GM19240 (cell line): ENCODE data around the gene DBET.
"Not testable (repeated sequence)": the region's sequence is repeated elsewhere in the genome, so short reads cannot be mapped to it uniquely, and the experiment has no call there.

Experiments used
- DNase-seq: peaks from one replicate; pipeline ENCODE4 v3.0.0; 2011; ENCODE audit warnings: low spot score; ENCODE audit not compliant: insufficient read length

The DBET gene

GRCh38 chr4:190064342-190064741, at the start of gene DBET:
TSS of gene DBET (plus strand) at chr4:190064502.
- not testable (repeated sequence) for DNase-seq

- no peak for DNase-seq
Observed at GRCh38 chr4:190014771-190015537, 49.3 kb upstream of the DBET start.

- DNase-seq = no peak
Observed at GRCh38 chr4:190015538-190016368, 48.5 kb upstream of the DBET start.

GRCh38 chr4:190016369-190017289, 47.7 kb upstream of the DBET start:
- DNase-seq = no peak

- no peak for DNase-seq
Observed at GRCh38 chr4:190017357-190018200, 46.7 kb upstream of the DBET start.

GRCh38 chr4:190018201-190018920, 45.9 kb upstream of the DBET start:
- no peak for DNase-seq

GRCh38 chr4:190019023-190019858, 45.1 kb upstream of the DBET start:
- no peak for DNase-seq

GRCh38 chr4:190019859-190020463, 44.3 kb upstream of the DBET start:
- not testable (repeated sequence) for DNase-seq

GRCh38 chr4:190020790-190021717, 43.2 kb upstream of the DBET start:
- DNase-seq = no peak

- not testable (repeated sequence) for DNase-seq
Observed at GRCh38 chr4:190021973-190022372, 42.3 kb upstream of the DBET start.

- DNase-seq = not testable (repeated sequence)
Observed at GRCh38 chr4:190022614-190023281, 41.6 kb upstream of the DBET start.

- not testable (repeated sequence) for DNase-seq
Observed at GRCh38 chr4:190027156-190027555, 37.1 kb upstream of the DBET start, which contains the start of gene FRG2. TSS of gene FRG2 (minus strand) at chr4:190027256. CDS start at chr4:190027204, 52 bp downstream.

- not testable (repeated sequence) for DNase-seq
Observed at GRCh38 chr4:190031264-190031663, 33.0 kb upstream of the DBET start.

- not testable (repeated sequence) for DNase-seq
Observed at GRCh38 chr4:190037704-190038388, 26.5 kb upstream of the DBET start.

- not testable (repeated sequence) for DNase-seq
Observed at GRCh38 chr4:190040873-190041272, 23.4 kb upstream of the DBET start.

- not testable (repeated sequence) for DNase-seq
Observed at GRCh38 chr4:190047627-190048026, 16.7 kb upstream of the DBET start.
